H9 (cell line): ENCODE measurements around the gene GABRB1. TPM values are rescaled to one million over a fixed set of nuclear protein-coding genes. Genes with fewer than 3 reads are reported as not detected.

Experiments used
- DNase-seq: peaks from one replicate; pipeline ENCODE4 v3.0.0-alpha.2; 2017
- H2AFZ ChIP-seq: one replicate; pipeline ENCODE4 v1.6.1; 2013; ENCODE audit warnings: mild to moderate bottlenecking, low read length, control low read depth, moderate library complexity
- H2AK5ac ChIP-seq: 2 replicates; pipeline ENCODE4 v1.6.1; 2013; ENCODE audit warnings: low read length, control low read depth, mixed read lengths; ENCODE audit not compliant: insufficient read length
- H2BK120ac ChIP-seq: one replicate; pipeline ENCODE4 v1.6.1; 2013; ENCODE audit warnings: low read depth, mild to moderate bottlenecking, low read length, control low read depth, inconsistent platforms; ENCODE audit not compliant: poor library complexity, severe bottlenecking
- H2BK12ac ChIP-seq: 2 replicates; pipeline ENCODE4 v1.6.1; 2013; ENCODE audit warnings: low read length, control low read depth, mixed read lengths, low read depth; ENCODE audit not compliant: insufficient read length
- H2BK15ac ChIP-seq: 2 replicates; pipeline ENCODE4 v1.6.1; 2013; ENCODE audit warnings: low read depth, low read length, control low read depth
- H2BK20ac ChIP-seq: one replicate; pipeline ENCODE4 v1.6.1; 2013; ENCODE audit warnings: low read depth, mild to moderate bottlenecking, low read length, control low read depth, inconsistent platforms; ENCODE audit not compliant: poor library complexity, severe bottlenecking
- H2BK5ac ChIP-seq: 2 replicates; pipeline ENCODE4 v1.6.1; 2013; ENCODE audit warnings: low read length, control low read depth, mixed read lengths; ENCODE audit not compliant: insufficient read length
- H3K14ac ChIP-seq: 2 replicates; pipeline ENCODE4 v1.6.1; 2013; ENCODE audit warnings: low read length, control low read depth; ENCODE audit not compliant: insufficient read depth
- H3K18ac ChIP-seq: 2 replicates; pipeline ENCODE4 v1.6.1; 2013; ENCODE audit warnings: low read depth, mild to moderate bottlenecking, mixed read lengths, low read length, control low read depth; ENCODE audit not compliant: insufficient read length
- H3K23ac ChIP-seq: 2 replicates; pipeline ENCODE4 v1.6.1; 2013; ENCODE audit warnings: low read length, control low read depth, mixed read lengths, low read depth; ENCODE audit not compliant: insufficient read length
- H3K23me2 ChIP-seq: 2 replicates; pipeline ENCODE4 v1.6.1; 2013; ENCODE audit warnings: low read depth, mild to moderate bottlenecking, mixed read lengths, low read length, control low read depth; ENCODE audit not compliant: insufficient read length, poor library complexity, severe bottlenecking
- H3K27ac ChIP-seq: 2 replicates; pipeline ENCODE4 v1.5.1; 2013; ENCODE audit warnings: low read length, control low read depth, mixed read lengths, low read depth; ENCODE audit not compliant: insufficient read length
- H3K27me3 ChIP-seq: 2 replicates; pipeline ENCODE4 v1.6.1; 2013; ENCODE audit warnings: low read length, control low read depth, inconsistent platforms; ENCODE audit not compliant: insufficient read depth
- H3K4ac ChIP-seq: 2 replicates; pipeline ENCODE4 v1.6.1; 2013; ENCODE audit warnings: low read depth, mild to moderate bottlenecking, control low read depth, inconsistent platforms, low read length, moderate library complexity
- H3K4me1 ChIP-seq: 2 replicates; pipeline ENCODE4 v1.6.1; 2013; ENCODE audit warnings: low read length, control low read depth, inconsistent platforms; ENCODE audit not compliant: insufficient read depth
- H3K4me2 ChIP-seq: 2 replicates; pipeline ENCODE4 v1.6.1; 2013; ENCODE audit warnings: low read length, control low read depth, mixed read lengths; ENCODE audit not compliant: insufficient read length, insufficient read depth
- H3K56ac ChIP-seq: 2 replicates; pipeline ENCODE4 v1.6.1; 2013; ENCODE audit warnings: low read depth, mild to moderate bottlenecking, mixed read lengths, low read length, control low read depth; ENCODE audit not compliant: insufficient read length
- H3K79me1 ChIP-seq: 2 replicates; pipeline ENCODE4 v1.6.1; 2013; ENCODE audit warnings: low read depth, mild to moderate bottlenecking, moderate library complexity, low read length, control low read depth, inconsistent platforms; ENCODE audit not compliant: insufficient read depth, poor library complexity, severe bottlenecking
- H3K79me2 ChIP-seq: 2 replicates; pipeline ENCODE4 v1.6.1; 2013; ENCODE audit warnings: low read length, control low read depth, inconsistent platforms; ENCODE audit not compliant: insufficient read depth
- H3K9ac ChIP-seq: 2 replicates; pipeline ENCODE4 v1.6.1; 2013; ENCODE audit warnings: low read length, control low read depth, mixed read lengths; ENCODE audit not compliant: insufficient read length; ENCODE audit errors: extremely low read depth
- H3K9me3 ChIP-seq: one replicate; pipeline ENCODE4 v1.6.1; 2013; ENCODE audit warnings: low read depth, low read length, inconsistent platforms; ENCODE audit not compliant: control insufficient read depth
- H3T11ph ChIP-seq: one replicate; pipeline ENCODE4 v1.6.1; 2013; ENCODE audit warnings: mild to moderate bottlenecking, low read length, control low read depth, inconsistent platforms
- H4K20me1 ChIP-seq: one replicate; pipeline ENCODE4 v1.6.1; 2013; ENCODE audit not compliant: control insufficient read depth, insufficient read length, insufficient read depth
- H4K5ac ChIP-seq: 2 replicates; pipeline ENCODE4 v1.6.1; 2013; ENCODE audit warnings: low read depth, mild to moderate bottlenecking, mixed read lengths, low read length, control low read depth; ENCODE audit not compliant: insufficient read length
- H4K8ac ChIP-seq: replicated peaks from 2 replicates; pipeline ENCODE4 v1.6.1; 2013; ENCODE audit warnings: low read length, control low read depth, mixed read lengths, low read depth; ENCODE audit not compliant: insufficient read length
- H4K91ac ChIP-seq: 2 replicates; pipeline ENCODE4 v1.6.1; 2013; ENCODE audit warnings: low read depth, mild to moderate bottlenecking, moderate library complexity, mixed read lengths, low read length, control low read depth; ENCODE audit not compliant: insufficient read length
- H3K27ac Mint-ChIP-seq, 3 experiments: 2 replicates in 2 of 3; 3 replicates in 1 of 3; pipeline ENCODE4 v1.8.0; 2020 to 2021; ENCODE audit warnings: mixed read lengths in 3 of 3, mild to moderate bottlenecking in 1 of 3, moderate library complexity in 1 of 3
- H3K27me3 Mint-ChIP-seq: 2 replicates; pipeline ENCODE4 v1.8.0; 2021; ENCODE audit warnings: low read depth, mild to moderate bottlenecking, moderate library complexity, mixed read lengths
- H3K36me3 Mint-ChIP-seq, 3 experiments: 2 replicates in 2 of 3; 3 replicates in 1 of 3; pipeline ENCODE4 v1.8.0; 2020 to 2021; ENCODE audit warnings: low read depth in 3 of 3, mixed read lengths in 3 of 3; ENCODE audit not compliant: insufficient read depth in 1 of 3
- H3K4me1 Mint-ChIP-seq, 2 experiments: 2 replicates each; pipeline ENCODE4 v1.8.0; 2020; ENCODE audit warnings: mixed read lengths in 2 of 2
- H3K4me3 Mint-ChIP-seq, 2 experiments: 2 replicates in 1 of 2; 3 replicates in 1 of 2; pipeline ENCODE4 v1.8.0; 2020 to 2021; ENCODE audit warnings: mild to moderate bottlenecking in 2 of 2, mixed read lengths in 2 of 2, moderate library complexity in 1 of 2
- H3K9me3 Mint-ChIP-seq, 2 experiments: 2 replicates in 1 of 2; 3 replicates in 1 of 2; pipeline ENCODE4 v1.8.0; 2020; ENCODE audit warnings: mild to moderate bottlenecking in 2 of 2, mixed read lengths in 2 of 2, moderate library complexity in 1 of 2
- CTCF ChIP-seq: fragments of 200-600 bp; sonication (generic); conservative IDR thresholded peaks from 3 replicates; pipeline ENCODE4 v1.8.0; 2021; ENCODE audit warnings: antibody characterized with exemption, mild to moderate bottlenecking
- WGBS: extraction: QIAGEN DNeasy Blood & Tissue Kit; methylation state at CpG from one replicate; pipeline ENCODE4 v1.1.7; 2013; ENCODE audit warnings: missing lambda C conversion rate, low lambda C conversion rate, mixed read lengths; ENCODE audit not compliant: insufficient read length; ENCODE audit errors: extremely low coverage; 5-methylcytosine and 5-hydroxymethylcytosine counted together
- total RNA-seq: library from RNA; stranded (reverse); gene quantifications from 2 replicates; pipeline ENCODE4 v1.2.1, GENCODE V29; 2021

GABRB1 gene
- total RNA-seq, 1 experiment from 2014 or later = 0.39 TPM

- no peak overlapping the region for H3K4me3 Mint-ChIP-seq
- no peak overlapping the region for H3K27ac Mint-ChIP-seq
- no CpG with 5 or more reads among the region's 2 CpGs for WGBS
These were observed 22.1 kb downstream of the GABRB1 start for GRCh38 chr4:47053485-47053884.

More at GRCh38 chr4:47053485-47053884, 22.1 kb downstream of the GABRB1 start:
- Histone ChIP-seq H4K5ac (no peak overlapping the region), H3K4ac (no peak overlapping the region), H3K9ac (no peak overlapping the region), H3K56ac (no peak overlapping the region), H3K79me2 (no peaks in the 10 kb centered on the region), H2BK15ac (no peak overlapping the region), H3K23me2 (no peaks in the 10 kb centered on the region), H2BK120ac (no peak overlapping the region), H2AFZ (no peak overlapping the region), H2AK5ac (no peak overlapping the region), H3K23ac (no peak overlapping the region), H4K91ac (no peak overlapping the region), H4K20me1 (no peaks in the 10 kb centered on the region), H4K8ac (no peak overlapping the region), H3K14ac (no peak overlapping the region), H3K9me3 (no peaks in the 10 kb centered on the region), H3K79me1 (no peaks in the 10 kb centered on the region), H3T11ph (no peak overlapping the region), H2BK12ac (no peak overlapping the region), H2BK5ac (no peak overlapping the region), H3K4me1 (no peaks in the 10 kb centered on the region; the same call in 1 of the 2 replicates), H2BK20ac (no peak overlapping the region), H3K27ac (no peak overlapping the region), H3K27me3 (no peaks in the 10 kb centered on the region), H3K4me2 (no peak overlapping the region), H3K18ac (no peak overlapping the region)
- no peak for TF ChIP-seq CTCF
- no peaks in the 10 kb centered on the region for H3K9me3 Mint-ChIP-seq
- no peaks in the 10 kb centered on the region for H3K36me3 Mint-ChIP-seq
- peaks cover 8 to 10% of the 10 kb centered on the region in 2 experiments for H3K4me1 Mint-ChIP-seq
- no peak for DNase-seq
- no peaks in the 10 kb centered on the region for H3K27me3 Mint-ChIP-seq
